HepG2 (cell line): ENCODE data around the gene STC2. TPM values are rescaled to one million over a fixed set of nuclear protein-coding genes. Genes with fewer than 3 reads are reported as not detected.
A peak's percentile ranks its signal among the peaks of the same experiment; 100 is the strongest.

Source experiments
- ATAC-seq: fragments of 200-7000 bp; cut with Tn5 transposase; 3 replicates; pipeline ENCODE4 v1.9.1; 2020; ENCODE audit warnings: mild to moderate bottlenecking, moderate library complexity
- BruUV-seq: library from RNA; stranded (reverse); fragments of 400-500 nt; replicated peaks from 2 replicates; lab custom pipeline; 2021; lab: Mats Ljungman, UMichigan
- CTCF ChIA-PET: fragments of 300-600 bp; formaldehyde crosslinking; extraction: SDS; loops from one replicate; lab custom pipeline; 2021; ENCODE audit warnings: low total read pairs, inconsistent platforms, low intra/inter-chr PET ratio; lab: Yijun Ruan, JAX
- POLR2A ChIA-PET: fragments of 350-600 bp; sonication (Branson Sonifier 250); formaldehyde crosslinking; loops from one replicate; lab custom pipeline; 2020; ENCODE audit warnings: antibody characterized with exemption, inconsistent platforms; lab: Yijun Ruan, JAX
- DNase-seq: peaks from one replicate; pipeline ENCODE4 v3.0.0-alpha.2; 2015; ENCODE audit warnings: low spot score
- FAIRE-seq: peaks from 3 replicates; lab custom pipeline; 2011; peaks lifted over from hg19 to GRCh38; lab: Jason Lieb, UNC
- H2AFZ ChIP-seq: one replicate; pipeline ENCODE4 v1.6.1; 2011; ENCODE audit warnings: low read length, inconsistent platforms
- H3K27ac ChIP-seq: fragments of 300-600 bp; 3 replicates; pipeline ENCODE4 v1.8.0; 2011; ENCODE audit warnings: mixed run types, mild to moderate bottlenecking, mixed read lengths, low read length, inconsistent platforms; ENCODE audit not compliant: insufficient read depth; ENCODE audit errors: extremely low read length
- H3K27me3 ChIP-seq, 2 experiments: fragments of 200-600 bp in 1 of 2; 2 replicates in 1 of 2; 3 replicates in 1 of 2; pipeline versions ENCODE4 v1.6.0 to v1.8.0; 2011; ENCODE audit warnings: low read length in 2 of 2, mild to moderate bottlenecking in 2 of 2, moderate library complexity in 2 of 2, inconsistent platforms in 1 of 2; ENCODE audit not compliant: insufficient read depth in 2 of 2, control insufficient read depth in 1 of 2
- H3K36me3 ChIP-seq, 2 experiments: fragments of 200-600 bp in 1 of 2; replicated peaks in 1 of 2; 2 replicates in 1 of 2; 3 replicates in 1 of 2; pipeline versions ENCODE4 v1.5.1 to v1.8.0; 2011; ENCODE audit warnings: low read length in 2 of 2, inconsistent platforms in 1 of 2; ENCODE audit not compliant: insufficient read depth in 2 of 2, control insufficient read depth in 1 of 2
- H3K4me1 ChIP-seq: 2 replicates; pipeline ENCODE4 v1.5.1; 2012; ENCODE audit warnings: low read length, inconsistent platforms; ENCODE audit not compliant: insufficient read depth
- H3K4me2 ChIP-seq: 2 replicates; pipeline ENCODE4 v1.6.0; 2011; ENCODE audit warnings: low read depth, low read length, inconsistent platforms
- H3K4me3 ChIP-seq, 3 experiments: fragments of 200-600 bp in 1 of 3; sonication (generic), shearing (Covaris generic) in 1 of 3; replicated peaks in 1 of 3; 2 replicates each; pipeline ENCODE4 v1.5.1; 2011 to 2016; ENCODE audit warnings: low read length in 3 of 3, inconsistent platforms in 2 of 3, low read depth in 2 of 3, mild to moderate bottlenecking in 2 of 3, control low read depth in 1 of 3, mixed read lengths in 1 of 3; ENCODE audit not compliant: insufficient read depth in 1 of 3
- H3K79me2 ChIP-seq: one replicate; pipeline ENCODE4 v1.6.1; 2011; ENCODE audit warnings: low read length, inconsistent platforms; ENCODE audit not compliant: insufficient read depth
- H3K9ac ChIP-seq: 2 replicates; pipeline ENCODE4 v1.6.0; 2011; ENCODE audit warnings: mild to moderate bottlenecking, low read depth, low read length, inconsistent platforms; ENCODE audit not compliant: insufficient read depth
- H3K9me3 ChIP-seq: 2 replicates; pipeline ENCODE4 v1.5.1; 2012; ENCODE audit warnings: mild to moderate bottlenecking, low read length
- H4K20me1 ChIP-seq: 2 replicates; pipeline ENCODE4 v1.6.0; 2011; ENCODE audit warnings: inconsistent platforms, mild to moderate bottlenecking, low read length, moderate library complexity; ENCODE audit not compliant: insufficient read depth
- ATF7-NPFF ChIP-seq: sonication (generic); formaldehyde crosslinking; IDR thresholded peaks from 2 replicates; pipeline ENCODE4 v1.8.1; 2023; ENCODE audit warnings: mild to moderate bottlenecking, low read depth, missing genetic modification reagents, moderate library complexity
- BCL3 ChIP-seq: sonication (generic); formaldehyde crosslinking; IDR thresholded peaks from 2 replicates; pipeline ENCODE4 v1.5.1; 2020; ENCODE audit warnings: mild to moderate bottlenecking, missing genetic modification reagents, moderate library complexity
- ETV5 ChIP-seq: IDR thresholded peaks from 2 replicates; pipeline ENCODE4 v1.6.1; 2018; ENCODE audit warnings: missing biosample characterization, missing genetic modification reagents, inconsistent platforms, borderline replicate concordance
- NR0B2 ChIP-seq: sonication (generic); formaldehyde crosslinking; IDR thresholded peaks from 2 replicates; pipeline ENCODE4 v1.4.0; 2020; ENCODE audit warnings: mild to moderate bottlenecking, missing genetic modification reagents
- PRDM10 ChIP-seq: sonication (generic); formaldehyde crosslinking; IDR thresholded peaks from 2 replicates; pipeline ENCODE4 v1.4.0; 2020; ENCODE audit warnings: low read depth, missing genetic modification reagents
- SIX1 ChIP-seq: sonication (generic); formaldehyde crosslinking; IDR thresholded peaks from 2 replicates; pipeline ENCODE4 v1.4.0; 2020; ENCODE audit warnings: missing genetic modification reagents, borderline replicate concordance
- ZMYM4 ChIP-seq: sonication (generic); formaldehyde crosslinking; IDR thresholded peaks from 2 replicates; pipeline ENCODE4 v1.8.1; 2023; ENCODE audit warnings: mild to moderate bottlenecking, missing genetic modification reagents
- ZNF281 ChIP-seq: sonication (generic); formaldehyde crosslinking; IDR thresholded peaks from 2 replicates; pipeline ENCODE4 v1.4.0; 2020; ENCODE audit warnings: missing genetic modification reagents, borderline replicate concordance
- ZNF543 ChIP-seq: sonication (generic); formaldehyde crosslinking; IDR thresholded peaks from 2 replicates; pipeline ENCODE4 v1.4.0; 2020; ENCODE audit warnings: mild to moderate bottlenecking, missing genetic modification reagents
- ZNF605 ChIP-seq: sonication (generic); formaldehyde crosslinking; IDR thresholded peaks from 2 replicates; pipeline ENCODE4 v1.8.0; 2022; ENCODE audit warnings: mild to moderate bottlenecking, missing genetic modification reagents
- ZNF691 ChIP-seq: sonication (generic); formaldehyde crosslinking; IDR thresholded peaks from 2 replicates; pipeline ENCODE4 v1.4.0; 2020; ENCODE audit warnings: missing genetic modification reagents, low read depth, mild to moderate bottlenecking, borderline replicate concordance
- ZNF766 ChIP-seq: sonication (generic); formaldehyde crosslinking; IDR thresholded peaks from 2 replicates; pipeline ENCODE4 v1.5.0; 2020; ENCODE audit warnings: missing genetic modification reagents, borderline replicate concordance
- WGBS: methylation state at CpG from one replicate; pipeline ENCODE4 v1.1.6; 2017; ENCODE audit warnings: low lambda C conversion rate; 5-methylcytosine and 5-hydroxymethylcytosine counted together
- in situ Hi-C: cut with HindIII; loops from 2 replicates; pipeline ENCODE4 v1.10.0; 2017; ENCODE audit warnings: low pct_unique_long_range_greater_than_20kb; ENCODE audit not compliant: extremely low pct_ligation_motif_present
- intact Hi-C: fragments of 100-400 bp; cut with micrococcal nuclease; formaldehyde crosslinking; loops from one replicate; pipeline ENCODE4 v1.10.0; 2022; ENCODE audit not compliant: unreplicated experiment
- polyA plus RNA-seq, 8 experiments: library from polyadenylated mRNA; depleted of rRNA in 3 of 8; stranded (reverse) in 7 of 8; unstranded in 1 of 8; fragments of >200 nt; fragmentation: Illumina TruSeq in 4 of 8; extraction: Trizol in 4 of 8; gene quantifications; 2 replicates each; pipeline versions ENCODE4 v1.2.1 to v1.2.3, GENCODE V29; 2011 to 2016; ENCODE audit warnings: low read depth in 4 of 8, missing spikeins in 1 of 8, mixed read lengths in 1 of 8; ENCODE audit not compliant: insufficient read depth in 1 of 8
- total RNA-seq, 5 experiments: library from RNA; depleted of rRNA; stranded (reverse); fragments of >200 nt; fragmentation: Illumina TruSeq; extraction: Trizol; gene quantifications; 2 replicates each; pipeline ENCODE4 v1.2.3, GENCODE V29; 2016; ENCODE audit warnings: low read depth in 1 of 5

Gene STC2
- total and polyA plus RNA-seq, 2 of the 13 experiments (the other 11 are each of a cell fraction or from before 2014, with no cell fraction given), result 27.1 to 69.2 TPM

GRCh38 chr5:173331956-173332479, 3.8 kb upstream of the STC2 start:
- Histone ChIP-seq H3K9me3 (no peaks in the 10 kb centered on the region), H4K20me1 (peaks cover 9% of the 10 kb centered on the region; the same call in 1 of the 2 replicates), H3K36me3 (no peaks in the 10 kb centered on the region; a peak in 1 of 5 replicates), H3K79me2 (peaks cover 12% of the 10 kb centered on the region), H3K27me3 (no peaks in the 10 kb centered on the region; a peak in 1 of 5 replicates), H3K4me3 (no peak overlapping the region), H3K27ac (no peak overlapping the region), H3K4me1 (peaks cover 27% of the 10 kb centered on the region), H3K9ac (no peak overlapping the region), H2AFZ (no peak overlapping the region), H3K4me2 (no peak overlapping the region; the same call in 1 of the 2 replicates)
- ChIA-PET POLR2A (interaction anchor here (0.7 to 7.2 kb wide), 8 partner anchors 9 to 625 kb away, joined by 3 to 513 read pairs (median 4); partner anchors contain the start of gene ATP6V0E1), CTCF (interaction anchor here (0.7 to 4.4 kb wide), 3 partner anchors 35 to 166 kb away, joined by 3 to 90 read pairs (median 9); no protein-coding TSS in a partner anchor)
- WGBS, result 73% methylated on average over 9 of the region's 16 CpGs
- intact Hi-C loops (loop anchor here (1.0 kb wide), 2 partner anchors 38 to 354 kb away; no protein-coding TSS in a partner anchor), in situ Hi-C loops (loop anchor here (5.0 kb wide), 1 partner anchor 40 kb away; no protein-coding TSS in a partner anchor)
- no TSS peak for BruUV-seq
- FAIRE-seq (peak; percentile 87), DNase-seq (peak; percentile 74), ATAC-seq (peak; percentile 20)
- TF ChIP-seq SIX1 (CRISPR knock-in tag), result 0 out of 2 replicates have a peak, but pooled peaks have one; percentile 25
- TF ChIP-seq ZNF543 (CRISPR knock-in tag), result no peak
- TF ChIP-seq ZMYM4 (CRISPR knock-in tag), result peak; percentile 75
- 0 out of 2 replicates have a peak, but pooled peaks have one; percentile 55 for TF ChIP-seq NR0B2 (CRISPR knock-in tag)
- TF ChIP-seq PRDM10 (CRISPR knock-in tag), result 0 out of 2 replicates have a peak, but pooled peaks have one; percentile 29
- TF ChIP-seq BCL3 (CRISPR knock-in tag), result no peak
- TF ChIP-seq ZNF766 (CRISPR knock-in tag), result peak; percentile 63; the same call in 1 of the 2 replicates
- TF ChIP-seq ETV5 (CRISPR knock-in tag), result peak; percentile 30; the same call in 1 of the 2 replicates
- TF ChIP-seq ZNF605 (CRISPR knock-in tag), result no peak; the same call in 1 of the 2 replicates
- TF ChIP-seq ATF7-NPFF (CRISPR knock-in tag), result 0 out of 2 replicates have a peak, but pooled peaks have one; percentile 56
- peak; percentile 40; the same call in 1 of the 2 replicates for TF ChIP-seq ZNF281
- TF ChIP-seq ZNF691 (CRISPR knock-in tag), result no peak
